GM12801 (cell line): Measurements from ENCODE around the gene PRSS12.

Experiments used
- TF ChIP-seq, protein P1 (sequence below): IDR thresholded peaks from one replicate; pipeline ENCODE4 v1.5.1; 2011; ENCODE audit warnings: control low read depth; ENCODE audit not compliant: insufficient read length; ENCODE audit errors: extremely low read depth

The PRSS12 gene, protein sequence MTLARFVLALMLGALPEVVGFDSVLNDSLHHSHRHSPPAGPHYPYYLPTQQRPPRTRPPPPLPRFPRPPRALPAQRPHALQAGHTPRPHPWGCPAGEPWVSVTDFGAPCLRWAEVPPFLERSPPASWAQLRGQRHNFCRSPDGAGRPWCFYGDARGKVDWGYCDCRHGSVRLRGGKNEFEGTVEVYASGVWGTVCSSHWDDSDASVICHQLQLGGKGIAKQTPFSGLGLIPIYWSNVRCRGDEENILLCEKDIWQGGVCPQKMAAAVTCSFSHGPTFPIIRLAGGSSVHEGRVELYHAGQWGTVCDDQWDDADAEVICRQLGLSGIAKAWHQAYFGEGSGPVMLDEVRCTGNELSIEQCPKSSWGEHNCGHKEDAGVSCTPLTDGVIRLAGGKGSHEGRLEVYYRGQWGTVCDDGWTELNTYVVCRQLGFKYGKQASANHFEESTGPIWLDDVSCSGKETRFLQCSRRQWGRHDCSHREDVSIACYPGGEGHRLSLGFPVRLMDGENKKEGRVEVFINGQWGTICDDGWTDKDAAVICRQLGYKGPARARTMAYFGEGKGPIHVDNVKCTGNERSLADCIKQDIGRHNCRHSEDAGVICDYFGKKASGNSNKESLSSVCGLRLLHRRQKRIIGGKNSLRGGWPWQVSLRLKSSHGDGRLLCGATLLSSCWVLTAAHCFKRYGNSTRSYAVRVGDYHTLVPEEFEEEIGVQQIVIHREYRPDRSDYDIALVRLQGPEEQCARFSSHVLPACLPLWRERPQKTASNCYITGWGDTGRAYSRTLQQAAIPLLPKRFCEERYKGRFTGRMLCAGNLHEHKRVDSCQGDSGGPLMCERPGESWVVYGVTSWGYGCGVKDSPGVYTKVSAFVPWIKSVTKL

GRCh38 chr4:118352843-118353533 is at the start of gene PRSS12:
Gene PRSS12, minus strand, starts transcription at chr4:118353003. Its CDS starts 283 bp downstream, at chr4:118352720.
- TF ChIP-seq, protein P1, sequence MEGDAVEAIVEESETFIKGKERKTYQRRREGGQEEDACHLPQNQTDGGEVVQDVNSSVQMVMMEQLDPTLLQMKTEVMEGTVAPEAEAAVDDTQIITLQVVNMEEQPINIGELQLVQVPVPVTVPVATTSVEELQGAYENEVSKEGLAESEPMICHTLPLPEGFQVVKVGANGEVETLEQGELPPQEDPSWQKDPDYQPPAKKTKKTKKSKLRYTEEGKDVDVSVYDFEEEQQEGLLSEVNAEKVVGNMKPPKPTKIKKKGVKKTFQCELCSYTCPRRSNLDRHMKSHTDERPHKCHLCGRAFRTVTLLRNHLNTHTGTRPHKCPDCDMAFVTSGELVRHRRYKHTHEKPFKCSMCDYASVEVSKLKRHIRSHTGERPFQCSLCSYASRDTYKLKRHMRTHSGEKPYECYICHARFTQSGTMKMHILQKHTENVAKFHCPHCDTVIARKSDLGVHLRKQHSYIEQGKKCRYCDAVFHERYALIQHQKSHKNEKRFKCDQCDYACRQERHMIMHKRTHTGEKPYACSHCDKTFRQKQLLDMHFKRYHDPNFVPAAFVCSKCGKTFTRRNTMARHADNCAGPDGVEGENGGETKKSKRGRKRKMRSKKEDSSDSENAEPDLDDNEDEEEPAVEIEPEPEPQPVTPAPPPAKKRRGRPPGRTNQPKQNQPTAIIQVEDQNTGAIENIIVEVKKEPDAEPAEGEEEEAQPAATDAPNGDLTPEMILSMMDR: no peak

- TF ChIP-seq, protein P1: no peak
These were observed 47.6 kb upstream of the PRSS12 start for GRCh38 chr4:118400356-118400755.

DNA sequence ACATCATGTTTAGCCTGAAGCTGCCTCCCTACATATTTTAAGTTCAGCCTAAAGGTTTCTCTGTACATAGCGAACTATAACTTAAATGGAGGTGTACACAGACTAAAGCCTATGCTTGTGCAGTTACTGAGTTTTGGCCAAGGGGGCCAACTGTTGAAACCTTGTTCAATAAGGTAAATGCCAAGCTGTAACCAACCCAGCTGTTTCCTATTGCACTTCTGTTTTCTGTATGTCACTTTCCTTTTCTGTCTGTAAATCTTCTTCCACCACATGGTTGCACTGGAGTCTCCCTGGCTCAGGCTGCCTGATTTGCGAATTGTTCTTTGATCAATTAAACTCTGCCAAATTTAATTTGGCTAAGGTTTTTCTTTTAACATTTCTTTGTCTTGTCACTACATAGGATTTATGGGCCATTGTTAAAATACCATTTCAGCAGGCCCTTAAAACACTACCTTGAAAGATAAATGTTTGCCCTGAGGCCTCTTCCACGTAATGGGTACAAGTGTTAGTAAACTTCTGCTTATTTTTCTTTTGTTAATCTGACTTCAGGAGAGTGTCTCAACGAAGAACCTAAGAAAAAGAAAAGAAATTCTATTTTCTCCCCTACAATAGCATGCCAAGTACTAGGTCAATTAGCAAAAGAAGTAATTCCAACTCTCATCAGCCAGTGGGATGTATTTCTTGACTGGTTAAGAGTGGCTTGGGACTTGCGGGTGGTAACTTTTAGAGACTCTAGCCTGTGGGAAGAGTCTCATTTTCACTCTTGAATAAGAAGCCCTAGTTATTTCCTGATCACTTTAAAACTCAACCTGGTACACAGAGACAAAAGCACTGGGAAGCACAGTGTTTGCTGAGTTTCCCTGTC is 45.7 kb upstream of the PRSS12 start:
- TF ChIP-seq, protein P1: no peak

DNA sequence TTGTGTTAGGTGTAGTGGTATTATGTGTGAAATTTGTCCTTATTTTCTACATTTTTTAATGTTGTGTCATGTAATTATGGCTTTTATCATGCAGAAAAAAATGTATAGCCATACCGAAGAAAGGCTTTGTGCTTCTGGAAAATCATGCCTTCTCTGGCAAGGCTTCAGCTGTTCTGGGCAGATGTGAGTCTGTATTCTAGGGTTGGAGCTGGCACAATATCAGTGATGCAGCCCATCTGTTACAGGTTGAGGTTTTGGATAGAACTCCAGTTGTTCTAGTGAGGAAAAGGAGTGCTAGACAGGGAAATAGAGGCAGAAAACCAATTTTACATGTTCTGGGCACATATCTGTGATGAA is 44.8 kb upstream of the PRSS12 start:
- TF ChIP-seq, protein P1: no peak

DNA sequence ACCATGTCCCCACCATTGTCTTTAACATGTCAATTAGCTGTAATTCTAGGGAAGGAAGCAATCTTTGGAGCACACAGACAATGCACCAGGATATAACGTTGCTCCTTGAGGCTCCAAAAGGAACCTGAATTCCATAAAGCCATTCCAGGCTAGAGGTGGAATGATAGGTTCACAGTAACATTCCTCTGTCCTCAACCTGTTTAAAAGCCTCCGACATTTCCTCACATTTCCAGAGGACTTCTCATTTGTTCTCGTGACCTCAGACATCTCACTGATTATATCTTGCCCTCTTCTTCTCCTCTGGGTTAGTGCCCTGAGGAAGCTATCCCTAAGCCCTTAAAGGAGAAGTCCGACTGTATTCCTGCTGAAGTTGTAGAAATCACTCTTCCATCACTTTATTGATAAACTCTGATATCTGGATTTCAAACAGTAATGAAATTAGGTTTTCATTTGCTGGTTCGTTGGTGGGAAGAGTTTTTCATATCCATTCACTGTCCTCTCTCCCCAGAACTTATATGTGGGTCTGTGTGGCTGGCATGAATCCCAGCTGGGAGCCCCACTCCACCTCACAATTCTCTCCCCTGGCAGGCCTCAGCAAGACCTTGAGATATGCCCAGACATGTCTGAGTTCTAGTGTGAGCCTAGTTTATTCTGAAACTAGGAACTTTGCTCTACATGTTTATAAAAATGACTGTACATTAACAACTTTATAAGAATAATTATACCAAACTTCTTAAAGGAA is 44.2 kb upstream of the PRSS12 start:
- TF ChIP-seq, protein P1: no peak

DNA sequence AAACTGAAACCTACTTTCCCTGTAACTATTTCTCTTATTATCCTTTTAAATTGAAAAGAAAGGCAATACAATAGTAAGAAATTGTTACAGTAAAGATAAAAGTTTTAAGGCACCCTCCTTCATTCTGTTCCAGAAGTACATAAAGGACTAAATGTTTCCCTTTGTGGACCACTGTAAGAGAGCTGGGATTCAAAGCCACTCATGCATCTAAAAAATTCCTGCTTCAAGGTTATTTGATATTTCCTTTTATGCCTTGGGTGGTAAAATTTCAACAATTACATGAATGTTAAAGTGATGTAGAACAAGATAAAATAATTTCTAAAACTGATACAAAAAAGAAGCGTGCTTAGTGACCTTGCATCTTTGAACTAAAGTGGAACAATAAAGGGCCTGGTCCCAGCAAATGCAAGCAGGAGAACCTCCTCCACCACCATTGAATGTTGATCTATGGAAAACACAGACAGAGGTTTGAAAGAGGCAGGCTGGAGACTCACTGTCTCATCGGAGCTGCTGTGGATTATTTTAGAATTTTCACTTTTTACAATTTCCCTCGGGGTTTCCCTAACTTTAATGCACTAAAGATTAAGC is 42.3 kb upstream of the PRSS12 start:
- TF ChIP-seq, protein P1: no peak
